CD4-positive, CD25-positive, alpha-beta regulatory T cell (primary cell): Measurements from ENCODE around the gene MIS12. TPM values are rescaled to one million over a fixed set of nuclear protein-coding genes. Genes with fewer than 3 reads are reported as not detected.

ENCODE experiments used
- ATAC-seq, 2 donors: fragments of 150-1000 bp; cut with Tn5 transposase; one replicate each; pipeline ENCODE4 v1.10.0; 2021; ENCODE audit warnings: low read depth in 2 of 2, moderate number of reproducible peaks in 2 of 2, moderate library complexity in 1 of 2
- DNase-seq, 3 donors: peaks; one replicate each; pipeline versions ENCODE4 v3.0.0 to v3.0.0-alpha.2; 2012 to 2022; ENCODE audit warnings: mixed read lengths in 1 of 3
- H3K27ac ChIP-seq: one replicate; pipeline ENCODE4 v1.7.0; 2013; ENCODE audit warnings: mild to moderate bottlenecking, low read length; ENCODE audit not compliant: insufficient read depth, poor library complexity, severe bottlenecking
- H3K27me3 ChIP-seq: one replicate; pipeline ENCODE4 v1.7.0; 2013; ENCODE audit warnings: low read length; ENCODE audit not compliant: control insufficient read depth, insufficient read depth
- H3K36me3 ChIP-seq: one replicate; pipeline ENCODE4 v1.7.0; 2013; ENCODE audit warnings: mild to moderate bottlenecking, low read length, moderate library complexity; ENCODE audit not compliant: control insufficient read depth, insufficient read depth
- H3K4me1 ChIP-seq: 2 replicates; pipeline ENCODE4 v1.7.0; 2013; ENCODE audit warnings: mild to moderate bottlenecking, low read length; ENCODE audit not compliant: insufficient read depth, control insufficient read depth, poor library complexity, severe bottlenecking
- H3K4me3 ChIP-seq: one replicate; pipeline ENCODE4 v1.7.0; 2013; ENCODE audit warnings: low read depth, mild to moderate bottlenecking, low read length, moderate library complexity
- H3K9me3 ChIP-seq, 2 experiments: 1 replicate in 1 of 2; 2 replicates in 1 of 2; pipeline ENCODE4 v1.7.0; 2013; ENCODE audit warnings: low read length in 2 of 2, mild to moderate bottlenecking in 1 of 2, moderate library complexity in 1 of 2; ENCODE audit not compliant: control insufficient read depth in 2 of 2
- H3K27ac Mint-ChIP-seq, 3 donors: one replicate each; pipeline ENCODE4 v1.8.0; 2020 to 2022; ENCODE audit warnings: mild to moderate bottlenecking in 3 of 3, mixed read lengths in 3 of 3, moderate library complexity in 2 of 3
- H3K27me3 Mint-ChIP-seq: one replicate; pipeline ENCODE4 v1.8.0; 2022; ENCODE audit warnings: mild to moderate bottlenecking, mixed read lengths
- H3K36me3 Mint-ChIP-seq: one replicate; pipeline ENCODE4 v1.8.0; 2020; ENCODE audit warnings: mixed read lengths
- H3K4me1 Mint-ChIP-seq, 4 donors: one replicate each; pipeline ENCODE4 v1.8.0; 2020 to 2022; ENCODE audit warnings: mixed read lengths in 4 of 4, mild to moderate bottlenecking in 1 of 4
- H3K4me3 Mint-ChIP-seq, 4 donors: one replicate each; pipeline ENCODE4 v1.8.0; 2020 to 2022; ENCODE audit warnings: mild to moderate bottlenecking in 4 of 4, mixed read lengths in 4 of 4, moderate library complexity in 3 of 4
- H3K9me3 Mint-ChIP-seq, 7 donors: one replicate each; pipeline ENCODE4 v1.8.0; 2020 to 2022; ENCODE audit warnings: mixed read lengths in 7 of 7, mild to moderate bottlenecking in 3 of 7, moderate library complexity in 2 of 7
- polyA plus RNA-seq, 4 donors: library from polyadenylated mRNA; unstranded; fragments of 300-500 nt; fragmentation: Illumina TruSeq; gene quantifications; one replicate each; pipeline ENCODE4 v1.2.3, GENCODE V29; 2021
- total RNA-seq: library from RNA; stranded (reverse); gene quantifications from one replicate; pipeline ENCODE4 v1.2.3, GENCODE V29; 2022

The MIS12 gene
- total and polyA plus RNA-seq, 5 donors from 2014 or later = 9.8 to 19.6 (median 14.6) TPM

DNA sequence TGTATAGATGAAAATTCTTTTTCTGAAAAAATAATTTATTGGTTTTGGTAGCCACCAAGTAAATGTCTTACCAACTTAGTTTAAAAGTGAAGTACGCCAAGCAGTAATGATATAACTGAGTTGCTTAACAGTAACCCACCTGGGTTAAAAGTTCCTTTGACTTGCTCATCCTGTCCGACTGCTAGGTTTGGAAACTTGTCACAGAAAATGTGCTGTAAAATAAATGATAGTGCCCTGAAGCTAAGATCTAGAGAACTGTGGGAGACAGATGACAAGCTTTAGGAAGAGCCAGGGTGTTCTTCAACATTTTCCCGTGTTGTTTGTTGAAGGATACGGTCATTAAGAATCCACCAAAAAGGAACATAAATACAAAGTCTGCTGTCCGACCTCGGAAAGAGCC lies 5.4 kb upstream of the MIS12 start:
- no peak overlapping the region for H3K27ac ChIP-seq
- H3K27me3 ChIP-seq = no peaks in the 10 kb centered on the region
- Mint-ChIP-seq H3K9me3 (no peaks in the 10 kb centered on the region), H3K36me3 (peaks cover 51% of the 10 kb centered on the region), H3K27ac (no peak overlapping the region), H3K4me1 (peaks cover 13 to 72% (median 47%) of the 10 kb centered on the region in 4 donors), H3K4me3 (peak overlapping the region in 1 of 4 donors; percentile 38), H3K27me3 (no peaks in the 10 kb centered on the region)
- H3K4me1 ChIP-seq = peaks cover 19% of the 10 kb centered on the region
- H3K4me3 ChIP-seq = no peak overlapping the region
- ATAC-seq = no peak
- H3K36me3 ChIP-seq = peaks cover 80% of the 10 kb centered on the region
- no peaks in the 10 kb centered on the region for H3K9me3 ChIP-seq
- DNase-seq = no peak

DNA sequence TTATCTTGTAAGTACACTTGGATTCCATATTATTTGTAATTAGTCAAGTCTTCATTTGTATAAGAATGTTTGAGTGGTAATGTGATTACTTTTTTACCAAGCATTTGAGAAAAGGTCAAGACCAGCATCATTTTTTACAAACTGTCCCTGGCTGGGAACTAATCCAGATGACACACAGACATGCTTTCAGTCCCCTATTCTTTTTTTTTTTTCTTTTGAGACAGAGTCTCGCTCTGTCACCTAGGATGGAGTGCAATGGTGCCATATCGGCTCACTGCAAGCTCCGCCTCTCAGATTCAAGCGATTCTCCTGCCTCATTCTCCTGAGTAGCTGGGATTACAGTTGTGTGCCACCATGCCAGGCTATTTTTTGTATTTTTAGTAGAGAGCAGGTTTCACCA lies 4.9 kb upstream of the MIS12 start:
- H3K27me3 ChIP-seq = no peaks in the 10 kb centered on the region
- no peak overlapping the region for H3K4me3 ChIP-seq
- Mint-ChIP-seq H3K27me3 (no peaks in the 10 kb centered on the region), H3K4me3 (no peak overlapping the region), H3K4me1 (peaks cover 13 to 72% (median 48%) of the 10 kb centered on the region in 4 donors), H3K36me3 (peaks cover 51% of the 10 kb centered on the region), H3K27ac (no peak overlapping the region), H3K9me3 (no peaks in the 10 kb centered on the region)
- peaks cover 19% of the 10 kb centered on the region for H3K4me1 ChIP-seq
- H3K9me3 ChIP-seq = no peaks in the 10 kb centered on the region
- ATAC-seq (no peak), DNase-seq (no peak)
- no peak overlapping the region for H3K27ac ChIP-seq
- peaks cover 75% of the 10 kb centered on the region for H3K36me3 ChIP-seq

DNA sequence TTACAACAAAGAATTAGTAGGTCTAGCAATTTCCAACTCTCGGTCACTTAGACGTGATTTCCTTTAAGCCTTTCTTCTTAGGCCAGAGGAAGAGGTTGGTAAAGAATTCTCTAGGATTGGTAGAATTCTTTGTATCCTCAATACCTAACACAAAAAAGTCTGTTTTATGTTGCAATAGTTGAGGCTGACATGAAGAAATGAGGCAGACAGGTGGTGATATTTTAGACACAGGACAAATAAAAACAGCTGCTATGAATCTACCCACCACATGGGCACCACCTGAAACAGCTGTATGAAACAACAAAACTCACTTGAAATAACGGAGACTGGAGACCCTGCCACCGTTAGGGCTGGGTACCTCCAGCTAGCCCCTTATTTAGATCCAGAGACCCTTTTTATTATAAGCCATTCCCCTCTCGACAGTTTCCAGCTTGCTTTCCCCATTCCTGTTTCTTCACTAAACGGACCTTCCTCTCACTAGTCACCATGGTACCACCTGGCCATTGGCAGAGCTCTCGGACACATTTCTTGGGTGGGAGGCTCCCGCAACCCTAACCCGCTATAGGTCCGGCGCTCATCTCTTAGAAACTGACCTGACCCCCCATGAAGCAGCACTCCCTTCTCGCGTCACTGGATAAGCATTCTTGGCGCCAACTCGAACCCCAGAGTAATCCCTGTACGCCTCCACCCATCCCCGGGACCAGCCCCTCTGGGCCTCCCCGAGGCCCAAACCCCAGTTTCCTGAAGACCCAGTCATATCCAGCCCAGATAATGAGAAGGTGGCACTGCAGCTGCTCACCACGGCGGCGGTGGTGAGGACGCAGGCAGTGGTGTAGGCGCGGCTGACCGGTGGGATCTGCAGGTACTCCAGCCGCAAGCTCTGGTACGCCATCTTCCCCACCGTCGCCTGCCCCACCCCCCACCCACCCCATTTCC lies 828 bp upstream of the MIS12 start, which contains the start of gene DERL2:
TSS of gene DERL2 (minus strand) at position 909 of the 936 bp plus-strand sequence. CDS start at position 892, 17 bp downstream.
- peaks cover 33% of the 10 kb centered on the region for H3K36me3 Mint-ChIP-seq
- peaks cover 0 to 1% (median 0%) of the 10 kb centered on the region in 7 donors for H3K9me3 Mint-ChIP-seq
- H3K4me3 ChIP-seq = peak within 1 kb of the TSS; percentile 96
- peak within 1 kb of the TSS; percentile 97 to 99 (median 99) for H3K27ac Mint-ChIP-seq
- H3K4me3 Mint-ChIP-seq = peak within 1 kb of the TSS; percentile 93 to 95 (median 94)
- H3K4me1 ChIP-seq = peaks cover 30% of the 10 kb centered on the region
- H3K27me3 ChIP-seq = no peaks in the 10 kb centered on the region
- no peak for ATAC-seq
- peak in 1 of 3 donors; percentile 11 for DNase-seq
- peaks cover 49% of the 10 kb centered on the region for H3K36me3 ChIP-seq
- no peaks in the 10 kb centered on the region for H3K9me3 ChIP-seq
- peaks cover 21 to 79% (median 47%) of the 10 kb centered on the region in 4 donors for H3K4me1 Mint-ChIP-seq
- H3K27ac ChIP-seq = peak within 1 kb of the TSS; percentile 95
- H3K27me3 Mint-ChIP-seq = no peaks in the 10 kb centered on the region

DNA sequence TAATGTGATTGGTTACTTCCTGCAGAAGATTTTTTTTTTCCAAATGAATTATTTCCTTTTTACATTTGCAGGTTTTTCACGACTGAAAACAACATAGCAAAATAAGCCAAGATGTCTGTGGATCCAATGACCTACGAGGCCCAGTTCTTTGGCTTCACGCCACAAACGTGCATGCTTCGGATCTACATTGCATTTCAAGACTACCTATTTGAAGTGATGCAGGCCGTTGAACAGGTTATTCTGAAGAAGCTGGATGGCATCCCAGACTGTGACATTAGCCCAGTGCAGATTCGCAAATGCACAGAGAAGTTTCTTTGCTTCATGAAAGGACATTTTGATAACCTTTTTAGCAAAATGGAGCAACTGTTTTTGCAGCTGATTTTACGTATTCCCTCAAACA lies 2.4 kb downstream of the MIS12 start:
- H3K4me1 Mint-ChIP-seq = peaks cover 13 to 59% (median 29%) of the 10 kb centered on the region in 4 donors
- ATAC-seq = no peak
- H3K4me3 Mint-ChIP-seq = peak overlapping the region in 2 of 4 donors; percentile 78 to 93

DNA sequence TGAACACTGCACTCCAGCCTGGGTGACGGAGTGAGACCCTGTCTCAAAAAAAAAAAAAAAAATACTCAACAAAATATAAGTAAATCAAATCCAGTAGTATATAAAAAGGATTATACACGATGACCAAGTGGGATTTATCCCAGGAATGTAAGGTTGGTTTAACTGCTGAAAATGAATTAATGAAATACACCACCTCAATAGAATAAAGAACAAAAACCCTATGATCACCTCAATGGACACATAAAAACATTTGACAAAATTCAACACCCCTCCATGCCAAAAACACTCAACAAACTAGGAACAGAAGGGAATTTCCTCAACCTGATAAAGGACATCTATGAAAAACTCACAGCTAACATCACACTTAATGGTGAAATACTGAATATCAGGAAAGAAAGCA lies 6.6 kb downstream of the MIS12 start:
- Mint-ChIP-seq H3K27ac (peak overlapping the region in 1 of 3 donors; percentile 1), H3K4me3 (peak overlapping the region in 1 of 4 donors; percentile 44), H3K36me3 (peaks cover 11% of the 10 kb centered on the region), H3K4me1 (peaks cover 4 to 20% (median 7%) of the 10 kb centered on the region in 4 donors), H3K27me3 (no peaks in the 10 kb centered on the region), H3K9me3 (peaks cover 0 to 1% (median 0%) of the 10 kb centered on the region in 7 donors)
- Histone ChIP-seq H3K27me3 (no peaks in the 10 kb centered on the region), H3K4me1 (peaks cover under 1% of the 10 kb centered on the region), H3K4me3 (no peak overlapping the region), H3K9me3 (no peaks in the 10 kb centered on the region), H3K27ac (no peak overlapping the region), H3K36me3 (peaks cover 16% of the 10 kb centered on the region)
- no peak for DNase-seq
- ATAC-seq = no peak

More for the DNA sequence above, 2.4 kb downstream of the MIS12 start:
- Mint-ChIP-seq H3K27me3 (no peaks in the 10 kb centered on the region), H3K36me3 (peaks cover 12% of the 10 kb centered on the region), H3K9me3 (peaks cover 0 to 1% (median 0%) of the 10 kb centered on the region in 7 donors), H3K27ac (peak overlapping the region in 2 of 3 donors; percentile 69)
- Histone ChIP-seq H3K27me3 (no peaks in the 10 kb centered on the region), H3K4me3 (no peak overlapping the region), H3K27ac (no peak overlapping the region), H3K36me3 (peaks cover 24% of the 10 kb centered on the region), H3K4me1 (peaks cover 26% of the 10 kb centered on the region), H3K9me3 (no peaks in the 10 kb centered on the region)
- DNase-seq = no peak

DNA sequence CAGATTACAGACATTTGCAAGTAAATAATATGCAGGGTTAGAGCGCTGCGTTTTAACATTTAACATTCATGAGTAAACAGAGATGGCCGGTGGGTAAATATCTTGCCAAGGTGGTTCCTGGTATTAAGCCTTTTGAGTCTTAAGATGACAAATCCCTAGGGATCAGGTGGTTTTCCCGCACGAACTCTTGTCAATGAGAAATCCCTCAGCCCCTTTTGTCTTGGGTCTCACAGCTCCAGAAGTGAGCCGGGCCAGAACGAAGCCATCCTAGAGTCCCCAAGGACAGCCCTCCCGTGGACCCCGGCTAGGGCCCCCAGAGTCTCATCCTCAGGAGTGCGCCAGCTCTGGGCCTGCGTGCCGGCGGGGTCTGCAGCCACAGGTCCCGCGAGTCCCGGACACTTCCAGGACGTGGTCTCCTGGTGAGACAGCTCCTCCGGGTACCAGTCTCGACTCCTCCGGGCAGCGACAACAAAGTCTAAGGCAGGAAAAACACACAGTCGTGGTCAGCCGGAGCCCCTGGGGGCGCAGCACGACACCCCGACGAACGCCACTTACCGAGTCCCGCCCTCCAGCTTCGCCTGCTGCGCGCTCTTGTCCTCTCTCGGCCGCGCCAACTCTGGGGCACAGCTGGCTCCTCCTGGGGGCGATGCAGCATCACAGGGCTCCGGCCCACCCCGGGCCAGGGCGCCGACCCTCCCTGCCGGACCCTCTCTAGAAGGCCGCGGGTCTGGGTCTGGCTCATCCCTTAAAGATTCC lies 13.3 kb downstream of the MIS12 start:
- peak overlapping the region; percentile 96 to 98 (median 97) for H3K27ac Mint-ChIP-seq
- peaks cover 0 to 1% (median 0%) of the 10 kb centered on the region in 7 donors for H3K9me3 Mint-ChIP-seq
- Histone ChIP-seq H3K9me3 (no peaks in the 10 kb centered on the region), H3K27me3 (no peaks in the 10 kb centered on the region), H3K4me3 (no peak overlapping the region), H3K27ac (no peak overlapping the region), H3K4me1 (peaks cover 21% of the 10 kb centered on the region), H3K36me3 (peaks cover 5% of the 10 kb centered on the region)
- H3K4me1 Mint-ChIP-seq = peaks cover 18 to 31% (median 24%) of the 10 kb centered on the region in 4 donors
- H3K36me3 Mint-ChIP-seq = peaks cover 22% of the 10 kb centered on the region
- ATAC-seq = no peak
- H3K4me3 Mint-ChIP-seq = peak overlapping the region; percentile 94 to 96 (median 94)
- no peak for DNase-seq
- no peaks in the 10 kb centered on the region for H3K27me3 Mint-ChIP-seq

DNA sequence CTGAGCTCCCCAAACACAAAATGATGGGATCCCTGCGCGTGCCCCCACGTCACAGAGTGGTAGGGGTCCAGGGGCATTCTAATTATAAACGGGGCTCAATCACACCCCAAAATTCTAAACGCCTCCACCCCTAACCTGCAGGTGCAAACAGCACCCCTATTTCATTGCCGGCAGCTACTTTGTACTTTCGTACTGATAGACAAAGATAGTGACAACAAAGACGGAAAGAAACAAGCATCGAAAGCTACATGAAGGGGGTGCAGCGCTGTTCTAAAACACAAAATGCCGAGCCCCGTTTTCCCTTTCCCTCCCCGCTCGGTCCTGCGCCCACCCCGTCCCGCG lies 13.9 kb downstream of the MIS12 start:
- H3K27ac ChIP-seq = no peak overlapping the region
- H3K27ac Mint-ChIP-seq = peak overlapping the region; percentile 96 to 98 (median 97)
- no peaks in the 10 kb centered on the region for H3K9me3 ChIP-seq
- no peaks in the 10 kb centered on the region for H3K27me3 Mint-ChIP-seq
- peak overlapping the region; percentile 94 to 96 (median 94) for H3K4me3 Mint-ChIP-seq
- peaks cover 8% of the 10 kb centered on the region for H3K36me3 ChIP-seq
- ATAC-seq = peak in 1 of 2 donors; percentile 16
- peaks cover 27% of the 10 kb centered on the region for H3K36me3 Mint-ChIP-seq
- peaks cover 18 to 31% (median 24%) of the 10 kb centered on the region in 4 donors for H3K4me1 Mint-ChIP-seq
- DNase-seq = peak in 1 of 3 donors; percentile 6
- peaks cover 21% of the 10 kb centered on the region for H3K4me1 ChIP-seq
- no peaks in the 10 kb centered on the region for H3K27me3 ChIP-seq
- peak overlapping the region; percentile 60 for H3K4me3 ChIP-seq
- peaks cover 0 to 1% (median 0%) of the 10 kb centered on the region in 7 donors for H3K9me3 Mint-ChIP-seq
